OCI-LY7 (cell line): ENCODE results near the gene ZNF438.

ENCODE experiments used
- EZH2phosphoT487 ChIP-seq: fragments of 200-600 bp; sonication (generic); IDR thresholded peaks from 2 replicates; pipeline ENCODE4 v1.6.1; 2018; ENCODE audit warnings: low read depth, borderline replicate concordance, mild to moderate bottlenecking, mixed run types, antibody characterized with exemption, low read length, moderate library complexity, mixed read lengths
- TF ChIP-seq, protein P1 (sequence below): fragments of 200-600 bp; sonication (generic); conservative IDR thresholded peaks from 2 replicates; pipeline ENCODE4 v1.5.1; 2014; ENCODE audit warnings: mild to moderate bottlenecking, antibody characterized with exemption, low read length, moderate library complexity, mixed read lengths

DNA sequence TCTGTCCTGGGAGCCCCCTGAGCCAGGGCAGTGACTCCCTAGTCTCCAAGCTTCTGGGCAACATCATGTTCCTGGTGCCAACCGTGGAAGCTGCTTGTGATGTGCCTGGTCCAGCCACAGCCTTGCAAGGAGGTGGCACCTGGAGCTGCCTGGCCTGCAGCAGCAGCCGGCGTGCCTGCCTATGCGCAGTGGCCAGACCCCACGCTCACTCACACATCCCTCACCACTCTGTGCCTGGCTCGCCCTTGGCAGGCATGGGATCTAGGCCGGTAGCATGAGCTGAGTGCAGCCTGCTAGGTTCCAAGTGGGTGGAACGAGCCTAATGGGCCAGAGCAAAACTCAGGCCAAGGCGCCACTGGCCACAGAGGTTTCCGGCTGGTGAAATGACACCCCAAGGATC, 184.0 kb downstream of the ZNF438 start:
- TF ChIP-seq, protein P1, sequence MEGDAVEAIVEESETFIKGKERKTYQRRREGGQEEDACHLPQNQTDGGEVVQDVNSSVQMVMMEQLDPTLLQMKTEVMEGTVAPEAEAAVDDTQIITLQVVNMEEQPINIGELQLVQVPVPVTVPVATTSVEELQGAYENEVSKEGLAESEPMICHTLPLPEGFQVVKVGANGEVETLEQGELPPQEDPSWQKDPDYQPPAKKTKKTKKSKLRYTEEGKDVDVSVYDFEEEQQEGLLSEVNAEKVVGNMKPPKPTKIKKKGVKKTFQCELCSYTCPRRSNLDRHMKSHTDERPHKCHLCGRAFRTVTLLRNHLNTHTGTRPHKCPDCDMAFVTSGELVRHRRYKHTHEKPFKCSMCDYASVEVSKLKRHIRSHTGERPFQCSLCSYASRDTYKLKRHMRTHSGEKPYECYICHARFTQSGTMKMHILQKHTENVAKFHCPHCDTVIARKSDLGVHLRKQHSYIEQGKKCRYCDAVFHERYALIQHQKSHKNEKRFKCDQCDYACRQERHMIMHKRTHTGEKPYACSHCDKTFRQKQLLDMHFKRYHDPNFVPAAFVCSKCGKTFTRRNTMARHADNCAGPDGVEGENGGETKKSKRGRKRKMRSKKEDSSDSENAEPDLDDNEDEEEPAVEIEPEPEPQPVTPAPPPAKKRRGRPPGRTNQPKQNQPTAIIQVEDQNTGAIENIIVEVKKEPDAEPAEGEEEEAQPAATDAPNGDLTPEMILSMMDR, result no peak
- TF ChIP-seq EZH2phosphoT487, result no peak
